Endothelial cell of umbilical vein (primary cell): Measurements from ENCODE around the gene TOM1L2. TPM values are rescaled to one million over a fixed set of nuclear protein-coding genes. Genes with fewer than 3 reads are reported as not detected.

Experiments used
- BruUV-seq: library from RNA; stranded (reverse); fragments of 400-500 nt; replicated peaks from 2 replicates; lab custom pipeline; 2021; lab: Mats Ljungman, UMichigan
- CTCF ChIA-PET: fragments of 300-600, 350-600 bp; sonication (Branson Sonifier 250); formaldehyde crosslinking; loops from one replicate; lab custom pipeline; 2021; ENCODE audit warnings: antibody characterized with exemption, inconsistent platforms; lab: Charles Lee
- POLR2A ChIA-PET: fragments of 300-600, 350-600 bp; sonication (Branson Sonifier 250); formaldehyde crosslinking; loops from one replicate; lab custom pipeline; 2021; ENCODE audit warnings: antibody characterized with exemption, inconsistent platforms; lab: Charles Lee
- DNase-seq: peaks from one replicate; pipeline ENCODE4 v3.0.0-alpha.2; 2011; ENCODE audit warnings: low read depth, low spot score
- FAIRE-seq: peaks from 2 replicates; lab custom pipeline; 2011; peaks lifted over from hg19 to GRCh38; lab: Jason Lieb, UNC
- H2AFZ ChIP-seq: 2 replicates; pipeline ENCODE4 v1.6.0; 2012; ENCODE audit warnings: low read depth, low read length, control low read depth, inconsistent platforms
- H3K27ac ChIP-seq: 2 replicates; pipeline ENCODE4 v1.5.1; 2011; ENCODE audit warnings: low read depth, mild to moderate bottlenecking, control low read depth, low read length, moderate library complexity; ENCODE audit not compliant: insufficient read depth
- H3K27me3 ChIP-seq, 2 experiments: 2 replicates each; pipeline versions ENCODE4 v1.6.0 to v1.6.1; 2011; ENCODE audit warnings: low read length in 2 of 2, mixed read lengths in 1 of 2; ENCODE audit not compliant: control insufficient read depth in 2 of 2, insufficient read depth in 2 of 2
- H3K36me3 ChIP-seq, 2 experiments: 2 replicates in 1 of 2; 3 replicates in 1 of 2; pipeline ENCODE4 v1.5.1; 2011; ENCODE audit warnings: low read length in 2 of 2, mild to moderate bottlenecking in 1 of 2, moderate library complexity in 1 of 2; ENCODE audit not compliant: control insufficient read depth in 2 of 2, insufficient read depth in 2 of 2; ENCODE audit errors: extremely low read depth in 1 of 2
- H3K4me1 ChIP-seq: 3 replicates; pipeline ENCODE4 v1.5.1; 2011; ENCODE audit warnings: mild to moderate bottlenecking, low read length; ENCODE audit not compliant: control insufficient read depth, insufficient read depth; ENCODE audit errors: extremely low read depth
- H3K4me2 ChIP-seq: 2 replicates; pipeline ENCODE4 v1.6.1; 2011; ENCODE audit warnings: low read length, control low read depth, mixed read lengths; ENCODE audit not compliant: insufficient read depth
- H3K4me3 ChIP-seq, 3 experiments: fragments of 200-600 bp in 1 of 3; sonication (generic), shearing (Covaris generic) in 1 of 3; replicated peaks in 1 of 3; 2 replicates each; pipeline ENCODE4 v1.5.1; 2011 to 2016; ENCODE audit warnings: control low read depth in 3 of 3, low read length in 3 of 3, mild to moderate bottlenecking in 2 of 3, inconsistent platforms in 1 of 3, low read depth in 1 of 3, moderate library complexity in 1 of 3; ENCODE audit not compliant: insufficient read depth in 1 of 3
- H3K79me2 ChIP-seq: 2 replicates; pipeline ENCODE4 v1.6.0; 2012; ENCODE audit warnings: low read length, inconsistent platforms; ENCODE audit not compliant: control insufficient read depth, insufficient read depth
- H3K9ac ChIP-seq: replicated peaks from 2 replicates; pipeline ENCODE3; 2011; ENCODE audit warnings: low read length, control low read depth; ENCODE audit not compliant: insufficient read depth; ENCODE audit errors: extremely low read depth
- H3K9me1 ChIP-seq: replicated peaks from 3 replicates; pipeline ENCODE4 v1.6.0; 2011; ENCODE audit warnings: mild to moderate bottlenecking, low read length; ENCODE audit not compliant: control insufficient read depth, insufficient read depth; ENCODE audit errors: extremely low read depth
- H3K9me3 ChIP-seq: replicated peaks from 2 replicates; pipeline ENCODE4 v1.5.1; 2012; ENCODE audit warnings: low read length, inconsistent platforms; ENCODE audit not compliant: control insufficient read depth, insufficient read depth
- H4K20me1 ChIP-seq: replicated peaks from 2 replicates; pipeline ENCODE3; 2011; ENCODE audit warnings: mild to moderate bottlenecking, low read length; ENCODE audit not compliant: control insufficient read depth, insufficient read depth; ENCODE audit errors: extremely low read depth
- CTCF ChIP-seq, 2 donors: IDR thresholded peaks; 1 replicate in 1 of 2; 2 replicates in 1 of 2; pipeline ENCODE4 v1.5.1; 2011; ENCODE audit warnings: low read length in 2 of 2, mild to moderate bottlenecking in 2 of 2, moderate library complexity in 2 of 2, control low read depth in 1 of 2, inconsistent platforms in 1 of 2, low read depth in 1 of 2; ENCODE audit not compliant: insufficient read depth in 1 of 2; ENCODE audit errors: extremely low read depth in 1 of 2
- EZH2 ChIP-seq: IDR thresholded peaks from 2 replicates; pipeline ENCODE4 v1.6.1; 2012; ENCODE audit warnings: borderline replicate concordance, low read depth, mild to moderate bottlenecking, moderate library complexity, low read length, inconsistent platforms; ENCODE audit not compliant: severe bottlenecking
- FOS ChIP-seq: IDR thresholded peaks from 2 replicates; pipeline ENCODE4 v1.6.1; 2011; ENCODE audit warnings: mild to moderate bottlenecking, low read length, moderate library complexity, borderline replicate concordance; ENCODE audit not compliant: insufficient read depth
- GATA2 ChIP-seq: IDR thresholded peaks from 2 replicates; pipeline ENCODE4 v1.7.0; 2011; ENCODE audit warnings: low read depth, mild to moderate bottlenecking, moderate library complexity, mixed read lengths, low read length; ENCODE audit not compliant: insufficient read length, insufficient read depth
- JUN ChIP-seq: IDR thresholded peaks from 2 replicates; pipeline ENCODE4 v1.6.1; 2011; ENCODE audit warnings: borderline replicate concordance, low read depth; ENCODE audit not compliant: insufficient read length, insufficient read depth
- MAX ChIP-seq: IDR thresholded peaks from 2 replicates; pipeline ENCODE4 v1.6.1; 2011; ENCODE audit not compliant: insufficient read depth, insufficient read length
- MYC ChIP-seq: IDR thresholded peaks from one replicate; pipeline ENCODE4 v1.6.1; 2011; ENCODE audit warnings: mild to moderate bottlenecking, low read depth, low read length
- POLR2A ChIP-seq: IDR thresholded peaks from 2 replicates; pipeline ENCODE4 v1.6.1; 2012; ENCODE audit warnings: low read depth, mild to moderate bottlenecking, control low read depth, low read length
- POLR2AphosphoS5 ChIP-seq: IDR thresholded peaks from 2 replicates; pipeline ENCODE4 v1.6.1; 2012; ENCODE audit warnings: low read depth, mild to moderate bottlenecking, control low read depth, low read length, moderate library complexity; ENCODE audit not compliant: insufficient read depth
- dilution Hi-C: fragments of 300-500 bp; cut with MboI; formaldehyde crosslinking; loops from one replicate; pipeline ENCODE4 v1.15.0; 2019; ENCODE audit warnings: low sequenced_read_pairs; ENCODE audit not compliant: extremely low pct_ligation_motif_present
- intact Hi-C: fragments of 100-400 bp; cut with micrococcal nuclease; formaldehyde crosslinking; loops from one replicate; pipeline ENCODE4 v1.10.0; 2022
- polyA plus RNA-seq, 4 experiments: library from polyadenylated mRNA; depleted of rRNA in 3 of 4; stranded (reverse) in 3 of 4; unstranded in 1 of 4; fragments of >200 nt; gene quantifications; 2 replicates each; pipeline versions ENCODE4 v1.2.1 to v1.2.3, GENCODE V29; 2011 to 2012; ENCODE audit warnings: missing spikeins in 1 of 4
- total RNA-seq: library from RNA; stranded (reverse); gene quantifications from 2 replicates; pipeline ENCODE4 v1.2.3, GENCODE V29; 2021

Gene TOM1L2
- total and polyA plus RNA-seq, 2 donors (not counting 3 experiments of a cell fraction or from before 2014, with no cell fraction given) = 31.7 to 37.6 TPM

- peaks cover 0 to 3% of the 10 kb centered on the region in 2 experiments for H3K36me3 ChIP-seq
- no peak overlapping the region for H3K4me2 ChIP-seq
- H2AFZ ChIP-seq = no peak overlapping the region
- H3K4me1 ChIP-seq = peaks cover 17% of the 10 kb centered on the region
- ChIA-PET CTCF (interaction anchor here (0.8 to 1.8 kb wide), 2 partner anchors 12 to 87 kb away, joined by 3 to 4 read pairs; no protein-coding TSS in a partner anchor), POLR2A (no interaction called here)
- H3K9me1 ChIP-seq = no peaks in the 10 kb centered on the region
- DNase-seq = no peak
- peaks cover 76% of the 10 kb centered on the region for H3K79me2 ChIP-seq
- H4K20me1 ChIP-seq = no peaks in the 10 kb centered on the region
- BruUV-seq = no TSS peak
- intact Hi-C loops (no loop called here), dilution Hi-C loops (no loop called here)
- TF ChIP-seq MAX = no peak
- TF ChIP-seq MYC = no peak
- no peak for TF ChIP-seq JUN
- no peak for TF ChIP-seq POLR2A
- TF ChIP-seq EZH2 = no peak
- no peak for TF ChIP-seq FOS
- no peak for TF ChIP-seq CTCF (IDR thresholded peaks at IDR 0.05; ENCODE audit: extremely low read depth in 1 of 2, insufficient read depth in 1 of 2, low read depth in 1 of 2, low read length in 2 of 2)
- no peak for TF ChIP-seq POLR2AphosphoS5
- no peak for TF ChIP-seq GATA2
- H3K9ac ChIP-seq = no peak overlapping the region
- no peaks in the 10 kb centered on the region for H3K9me3 ChIP-seq
- no peaks in the 10 kb centered on the region for H3K27me3 ChIP-seq
- no peak overlapping the region for H3K4me3 ChIP-seq
- no peak overlapping the region for H3K27ac ChIP-seq
- FAIRE-seq = no peak
These were observed 140.2 kb downstream of the TOM1L2 start for GRCh38 chr17:17832032-17832363.
